HepG2 (cell line): ENCODE measurements around the gene LYPD8. TPM values are rescaled to one million over a fixed set of nuclear protein-coding genes. Genes with fewer than 3 reads are reported as not detected.

Source experiments
- ATAC-seq: fragments of 200-7000 bp; cut with Tn5 transposase; 3 replicates; pipeline ENCODE4 v1.9.1; 2020; ENCODE audit warnings: mild to moderate bottlenecking, moderate library complexity
- Bru-seq: library from RNA; stranded (reverse); fragments of 400-500 nt; gene quantifications from one replicate; lab custom pipeline; 2021; lab: Mats Ljungman, UMichigan
- BruChase-seq, 2 experiments: library from RNA; stranded (reverse); fragments of 400-500 nt; gene quantifications; one replicate each; lab custom pipeline; 2021; lab: Mats Ljungman, UMichigan
- BruUV-seq: library from RNA; stranded (reverse); fragments of 400-500 nt; replicated peaks from 2 replicates; lab custom pipeline; 2021; lab: Mats Ljungman, UMichigan
- CTCF ChIA-PET: fragments of 300-600 bp; formaldehyde crosslinking; extraction: SDS; loops from one replicate; lab custom pipeline; 2021; ENCODE audit warnings: low total read pairs, inconsistent platforms, low intra/inter-chr PET ratio; lab: Yijun Ruan, JAX
- POLR2A ChIA-PET: fragments of 350-600 bp; sonication (Branson Sonifier 250); formaldehyde crosslinking; loops from one replicate; lab custom pipeline; 2020; ENCODE audit warnings: antibody characterized with exemption, inconsistent platforms; lab: Yijun Ruan, JAX
- DNase-seq: peaks from one replicate; pipeline ENCODE4 v3.0.0-alpha.2; 2015; ENCODE audit warnings: low spot score
- FAIRE-seq: peaks from 3 replicates; lab custom pipeline; 2011; peaks lifted over from hg19 to GRCh38; lab: Jason Lieb, UNC
- H2AFZ ChIP-seq: one replicate; pipeline ENCODE4 v1.6.1; 2011; ENCODE audit warnings: low read length, inconsistent platforms
- H3K27ac ChIP-seq: fragments of 300-600 bp; 3 replicates; pipeline ENCODE4 v1.8.0; 2011; ENCODE audit warnings: mixed run types, mild to moderate bottlenecking, mixed read lengths, low read length, inconsistent platforms; ENCODE audit not compliant: insufficient read depth; ENCODE audit errors: extremely low read length
- H3K27me3 ChIP-seq, 2 experiments: fragments of 200-600 bp in 1 of 2; 2 replicates in 1 of 2; 3 replicates in 1 of 2; pipeline versions ENCODE4 v1.6.0 to v1.8.0; 2011; ENCODE audit warnings: low read length in 2 of 2, mild to moderate bottlenecking in 2 of 2, moderate library complexity in 2 of 2, inconsistent platforms in 1 of 2; ENCODE audit not compliant: insufficient read depth in 2 of 2, control insufficient read depth in 1 of 2
- H3K36me3 ChIP-seq, 2 experiments: fragments of 200-600 bp in 1 of 2; replicated peaks in 1 of 2; 2 replicates in 1 of 2; 3 replicates in 1 of 2; pipeline versions ENCODE4 v1.5.1 to v1.8.0; 2011; ENCODE audit warnings: low read length in 2 of 2, inconsistent platforms in 1 of 2; ENCODE audit not compliant: insufficient read depth in 2 of 2, control insufficient read depth in 1 of 2
- H3K4me1 ChIP-seq: 2 replicates; pipeline ENCODE4 v1.5.1; 2012; ENCODE audit warnings: low read length, inconsistent platforms; ENCODE audit not compliant: insufficient read depth
- H3K4me2 ChIP-seq: 2 replicates; pipeline ENCODE4 v1.6.0; 2011; ENCODE audit warnings: low read depth, low read length, inconsistent platforms
- H3K4me3 ChIP-seq, 3 experiments: fragments of 200-600 bp in 1 of 3; sonication (generic), shearing (Covaris generic) in 1 of 3; replicated peaks in 1 of 3; 2 replicates each; pipeline ENCODE4 v1.5.1; 2011 to 2016; ENCODE audit warnings: low read length in 3 of 3, inconsistent platforms in 2 of 3, low read depth in 2 of 3, mild to moderate bottlenecking in 2 of 3, control low read depth in 1 of 3, mixed read lengths in 1 of 3; ENCODE audit not compliant: insufficient read depth in 1 of 3
- H3K79me2 ChIP-seq: one replicate; pipeline ENCODE4 v1.6.1; 2011; ENCODE audit warnings: low read length, inconsistent platforms; ENCODE audit not compliant: insufficient read depth
- H3K9ac ChIP-seq: 2 replicates; pipeline ENCODE4 v1.6.0; 2011; ENCODE audit warnings: mild to moderate bottlenecking, low read depth, low read length, inconsistent platforms; ENCODE audit not compliant: insufficient read depth
- H3K9me3 ChIP-seq: 2 replicates; pipeline ENCODE4 v1.5.1; 2012; ENCODE audit warnings: mild to moderate bottlenecking, low read length
- H4K20me1 ChIP-seq: 2 replicates; pipeline ENCODE4 v1.6.0; 2011; ENCODE audit warnings: inconsistent platforms, mild to moderate bottlenecking, low read length, moderate library complexity; ENCODE audit not compliant: insufficient read depth
- DR1 ChIP-seq: sonication (generic); formaldehyde crosslinking; IDR thresholded peaks from 2 replicates; pipeline ENCODE4 v1.8.0; 2021; ENCODE audit warnings: mild to moderate bottlenecking, missing genetic modification reagents, inconsistent platforms
- ISX ChIP-seq: sonication (generic); formaldehyde crosslinking; conservative IDR thresholded peaks from 2 replicates; pipeline ENCODE4 v1.5.0; 2020; ENCODE audit warnings: missing genetic modification reagents
- MAX ChIP-seq: IDR thresholded peaks from 2 replicates; pipeline ENCODE4 v1.6.1; 2012; ENCODE audit warnings: inconsistent platforms
- PRDM15 ChIP-seq: sonication (generic); formaldehyde crosslinking; IDR thresholded peaks from 2 replicates; pipeline ENCODE4 v1.4.0; 2020; ENCODE audit warnings: missing genetic modification reagents
- WGBS: methylation state at CpG from one replicate; pipeline ENCODE4 v1.1.6; 2017; ENCODE audit warnings: low lambda C conversion rate; 5-methylcytosine and 5-hydroxymethylcytosine counted together
- in situ Hi-C: cut with HindIII; loops from 2 replicates; pipeline ENCODE4 v1.10.0; 2017; ENCODE audit warnings: low pct_unique_long_range_greater_than_20kb; ENCODE audit not compliant: extremely low pct_ligation_motif_present
- intact Hi-C: fragments of 100-400 bp; cut with micrococcal nuclease; formaldehyde crosslinking; loops from one replicate; pipeline ENCODE4 v1.10.0; 2022; ENCODE audit not compliant: unreplicated experiment
- long read RNA-seq, 2 experiments: library from RNA in 1 of 2; library from polyadenylated mRNA in 1 of 2; stranded (forward) in 1 of 2; unstranded in 1 of 2; transcript quantifications; one replicate each; pipeline ENCODE4 v2.0.0, GENCODE V29; 2019 to 2022
- polyA minus RNA-seq, 3 experiments: library from RNA; depleted of rRNA, polyadenylated mRNA; stranded (reverse); fragments of >200 nt; gene quantifications; 2 replicates each; pipeline ENCODE4 v1.2.3, GENCODE V29; 2011; ENCODE audit warnings: low replicate concordance in 1 of 3
- polyA plus RNA-seq, 8 experiments: library from polyadenylated mRNA; depleted of rRNA in 3 of 8; stranded (reverse) in 7 of 8; unstranded in 1 of 8; fragments of >200 nt; fragmentation: Illumina TruSeq in 4 of 8; extraction: Trizol in 4 of 8; gene quantifications; 2 replicates each; pipeline versions ENCODE4 v1.2.1 to v1.2.3, GENCODE V29; 2011 to 2016; ENCODE audit warnings: low read depth in 4 of 8, missing spikeins in 1 of 8, mixed read lengths in 1 of 8; ENCODE audit not compliant: insufficient read depth in 1 of 8
- total RNA-seq, 5 experiments: library from RNA; depleted of rRNA; stranded (reverse); fragments of >200 nt; fragmentation: Illumina TruSeq; extraction: Trizol; gene quantifications; 2 replicates each; pipeline ENCODE4 v1.2.3, GENCODE V29; 2016; ENCODE audit warnings: low read depth in 1 of 5
- TF ChIP-seq, protein P1 (sequence below): IDR thresholded peaks from 2 replicates; pipeline ENCODE4 v1.6.1; 2016; ENCODE audit warnings: missing compliant biosample characterization, missing genetic modification reagents, borderline replicate concordance

LYPD8 gene, protein sequence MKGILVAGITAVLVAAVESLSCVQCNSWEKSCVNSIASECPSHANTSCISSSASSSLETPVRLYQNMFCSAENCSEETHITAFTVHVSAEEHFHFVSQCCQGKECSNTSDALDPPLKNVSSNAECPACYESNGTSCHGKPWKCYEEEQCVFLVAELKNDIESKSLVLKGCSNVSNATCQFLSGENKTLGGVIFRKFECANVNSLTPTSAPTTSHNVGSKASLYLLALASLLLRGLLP
- not detected in 2 replicates for total RNA-seq (2016; rRNA removed; fragmentation: Illumina TruSeq; extraction: Trizol)
- total RNA-seq (2016; cell fraction: cytosol; rRNA removed; fragmentation: Illumina TruSeq; extraction: Trizol; ENCODE audit: low read depth) = not detected in 2 replicates
- not detected in 2 replicates for total RNA-seq (2016; cell fraction: insoluble cytoplasmic fraction; rRNA removed; fragmentation: Illumina TruSeq; extraction: Trizol)
- not detected in 2 replicates for total RNA-seq (2016; cell fraction: membrane; rRNA removed; fragmentation: Illumina TruSeq; extraction: Trizol)
- not detected in 2 replicates for total RNA-seq (2016; cell fraction: nucleus; rRNA removed; fragmentation: Illumina TruSeq; extraction: Trizol)
- polyA plus RNA-seq (2011; rRNA removed) = not detected in 2 replicates
- polyA plus RNA-seq (2011; cell fraction: cytosol; rRNA removed) = not detected in 2 replicates
- polyA plus RNA-seq (2011; cell fraction: nucleus; rRNA removed) = not detected in 2 replicates
- not detected in 2 replicates for polyA plus RNA-seq (2012)
- not detected in 2 replicates for polyA plus RNA-seq (2016; cell fraction: cytosol; fragmentation: Illumina TruSeq; extraction: Trizol; ENCODE audit: low read depth)
- polyA plus RNA-seq (2016; cell fraction: insoluble cytoplasmic fraction; fragmentation: Illumina TruSeq; extraction: Trizol; ENCODE audit: low read depth) = not detected in 2 replicates
- not detected in 2 replicates for polyA plus RNA-seq (2016; cell fraction: membrane; fragmentation: Illumina TruSeq; extraction: Trizol; ENCODE audit: low read depth)
- polyA plus RNA-seq (2016; cell fraction: nucleus; fragmentation: Illumina TruSeq; extraction: Trizol; ENCODE audit: insufficient read depth, low read depth) = not detected in 2 replicates
- polyA minus RNA-seq (2011; rRNA and poly(A)+ RNA removed; ENCODE audit: low replicate concordance) = 0.35 TPM in 1 of 2 replicates, not detected in the other
- not detected in 2 replicates for polyA minus RNA-seq (2011; cell fraction: cytosol; rRNA and poly(A)+ RNA removed)
- not detected in 2 replicates for polyA minus RNA-seq (2011; cell fraction: nucleus; rRNA and poly(A)+ RNA removed)
- Bru-seq, nascent RNA = not detected
- not detected for BruChase-seq, experiment 1, labeled RNA remaining after a 6-hour chase
- not detected for BruChase-seq, experiment 2, labeled RNA remaining after a 2-hour chase
- long read RNA-seq, experiment 1 = 0 reads
- long read RNA-seq, experiment 2 = 0 reads

DNA sequence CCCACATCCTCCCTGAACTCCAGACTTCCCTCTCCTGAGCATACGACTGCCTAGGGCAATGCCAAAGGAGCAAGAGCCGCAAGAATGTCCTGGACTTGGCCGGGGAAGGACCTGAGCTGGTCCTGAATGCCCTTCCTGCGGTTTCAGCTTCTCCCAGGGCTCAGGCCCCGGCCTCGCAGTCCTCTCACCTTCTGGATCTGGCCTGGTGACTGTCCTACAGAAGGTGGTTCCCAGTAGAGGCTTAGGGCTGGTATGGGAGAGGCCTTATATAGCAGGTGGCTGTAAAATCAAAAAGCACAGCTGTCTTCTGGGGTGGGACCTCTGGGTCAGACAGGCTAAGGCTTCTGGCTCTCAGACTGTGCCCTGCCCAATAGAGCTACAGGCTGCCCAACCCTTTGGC lies at the start of gene LYPD8:
Gene LYPD8, minus strand, starts transcription at position 243 of the 400 bp plus-strand sequence. CDS start 4,678 bp downstream, outside the sequence.
- no peaks in the 10 kb centered on the region for H3K9me3 ChIP-seq
- H3K27me3 ChIP-seq = no peaks in the 10 kb centered on the region
- no peaks in the 10 kb centered on the region for H3K36me3 ChIP-seq
- DNase-seq = no peak
- intact Hi-C loops = loop anchor here (5.0 kb wide), 1 partner anchor 37 kb away; no protein-coding TSS in a partner anchor
- no peaks in the 10 kb centered on the region for H4K20me1 ChIP-seq
- 69% methylated on average over 6 of the region's 6 CpGs for WGBS
- no TSS peak for BruUV-seq
- H3K4me3 ChIP-seq = no peak within 1 kb of the TSS
- no peak for FAIRE-seq
- no peak for ATAC-seq
- ChIA-PET CTCF (no interaction called here), POLR2A (no interaction called here)
- H2AFZ ChIP-seq = no peak within 1 kb of the TSS
- no peak within 1 kb of the TSS for H3K4me2 ChIP-seq
- no peak for TF ChIP-seq ISX
- no peak for TF ChIP-seq PRDM15 (CRISPR knock-in tag)
- TF ChIP-seq, protein P1, sequence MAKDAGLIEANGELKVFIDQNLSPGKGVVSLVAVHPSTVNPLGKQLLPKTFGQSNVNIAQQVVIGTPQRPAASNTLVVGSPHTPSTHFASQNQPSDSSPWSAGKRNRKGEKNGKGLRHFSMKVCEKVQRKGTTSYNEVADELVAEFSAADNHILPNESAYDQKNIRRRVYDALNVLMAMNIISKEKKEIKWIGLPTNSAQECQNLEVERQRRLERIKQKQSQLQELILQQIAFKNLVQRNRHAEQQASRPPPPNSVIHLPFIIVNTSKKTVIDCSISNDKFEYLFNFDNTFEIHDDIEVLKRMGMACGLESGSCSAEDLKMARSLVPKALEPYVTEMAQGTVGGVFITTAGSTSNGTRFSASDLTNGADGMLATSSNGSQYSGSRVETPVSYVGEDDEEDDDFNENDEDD (CRISPR knock-in tag) = no peak
- no peak for TF ChIP-seq MAX
- TF ChIP-seq DR1 (CRISPR knock-in tag) = no peak
- no peaks in the 10 kb centered on the region for H3K79me2 ChIP-seq
- peaks cover 56% of the 10 kb centered on the region for H3K4me1 ChIP-seq
- no peak within 1 kb of the TSS for H3K27ac ChIP-seq
- in situ Hi-C loops = loop anchor here (5.0 kb wide), 1 partner anchor 62 kb away; no protein-coding TSS in a partner anchor
- H3K9ac ChIP-seq = no peak within 1 kb of the TSS
